ENCODE results near the gene PROX2. TPM values are rescaled to one million over a fixed set of nuclear protein-coding genes. Genes with fewer than 3 reads are reported as not detected.

The PROX2 gene
- total RNA-seq, 1 experiment from 2014 or later = not detected

GRCh38 chr14:74913986-74914573 is 38.1 kb upstream of the PROX2 start:
- intact Hi-C loops (cut with micrococcal nuclease; ENCODE audit: unreplicated experiment) = loop anchor here (1.0 to 2.0 kb wide), 5 partner anchors 27 to 389 kb away; no protein-coding TSS in a partner anchor
- no peak overlapping the region for H3K4me2 ChIP-seq
- no peak for TF ChIP-seq EZH2 (IDR thresholded peaks at IDR 0.05; ENCODE audit: low read depth)
- TF ChIP-seq, protein P1, sequence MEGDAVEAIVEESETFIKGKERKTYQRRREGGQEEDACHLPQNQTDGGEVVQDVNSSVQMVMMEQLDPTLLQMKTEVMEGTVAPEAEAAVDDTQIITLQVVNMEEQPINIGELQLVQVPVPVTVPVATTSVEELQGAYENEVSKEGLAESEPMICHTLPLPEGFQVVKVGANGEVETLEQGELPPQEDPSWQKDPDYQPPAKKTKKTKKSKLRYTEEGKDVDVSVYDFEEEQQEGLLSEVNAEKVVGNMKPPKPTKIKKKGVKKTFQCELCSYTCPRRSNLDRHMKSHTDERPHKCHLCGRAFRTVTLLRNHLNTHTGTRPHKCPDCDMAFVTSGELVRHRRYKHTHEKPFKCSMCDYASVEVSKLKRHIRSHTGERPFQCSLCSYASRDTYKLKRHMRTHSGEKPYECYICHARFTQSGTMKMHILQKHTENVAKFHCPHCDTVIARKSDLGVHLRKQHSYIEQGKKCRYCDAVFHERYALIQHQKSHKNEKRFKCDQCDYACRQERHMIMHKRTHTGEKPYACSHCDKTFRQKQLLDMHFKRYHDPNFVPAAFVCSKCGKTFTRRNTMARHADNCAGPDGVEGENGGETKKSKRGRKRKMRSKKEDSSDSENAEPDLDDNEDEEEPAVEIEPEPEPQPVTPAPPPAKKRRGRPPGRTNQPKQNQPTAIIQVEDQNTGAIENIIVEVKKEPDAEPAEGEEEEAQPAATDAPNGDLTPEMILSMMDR (conservative IDR thresholded peaks at IDR 0.05) = peak; percentile 88
- H3K79me2 ChIP-seq (ENCODE audit: low read depth) = no peaks in the 10 kb centered on the region
- peak; percentile 73 to 82 for DNase-seq
- BruUV-seq (replicated peaks) = no TSS peak
- H2AFZ ChIP-seq = no peak overlapping the region
- H3K27me3 ChIP-seq (ENCODE audit: insufficient read depth, low read depth) = no peaks in the 10 kb centered on the region
- ChIA-PET CTCF (no interaction called here), POLR2A (ENCODE audit: unreplicated experiment) (interaction anchor here (0.6 kb wide), 1 partner anchor 47 kb away, joined by 5 read pairs; no protein-coding TSS in a partner anchor)
- H3K9me2 ChIP-seq (ENCODE audit: insufficient read depth) = no peaks in the 10 kb centered on the region
- no peaks in the 10 kb centered on the region for H3F3A ChIP-seq (ENCODE audit: insufficient read depth, low read depth)
- H3K9me3 ChIP-seq (ENCODE audit: insufficient read depth, low read depth) = no peaks in the 10 kb centered on the region
- H3K27ac ChIP-seq = no peak overlapping the region
- H3K4me3 ChIP-seq = no peak overlapping the region
- peaks cover 8% of the 10 kb centered on the region for H3K4me1 ChIP-seq (replicated peaks; ENCODE audit: insufficient read depth)
- H3K36me3 ChIP-seq (ENCODE audit: low read depth) = no peaks in the 10 kb centered on the region
- no peaks in the 10 kb centered on the region for H4K20me1 ChIP-seq (ENCODE audit: insufficient read depth)

DNA sequence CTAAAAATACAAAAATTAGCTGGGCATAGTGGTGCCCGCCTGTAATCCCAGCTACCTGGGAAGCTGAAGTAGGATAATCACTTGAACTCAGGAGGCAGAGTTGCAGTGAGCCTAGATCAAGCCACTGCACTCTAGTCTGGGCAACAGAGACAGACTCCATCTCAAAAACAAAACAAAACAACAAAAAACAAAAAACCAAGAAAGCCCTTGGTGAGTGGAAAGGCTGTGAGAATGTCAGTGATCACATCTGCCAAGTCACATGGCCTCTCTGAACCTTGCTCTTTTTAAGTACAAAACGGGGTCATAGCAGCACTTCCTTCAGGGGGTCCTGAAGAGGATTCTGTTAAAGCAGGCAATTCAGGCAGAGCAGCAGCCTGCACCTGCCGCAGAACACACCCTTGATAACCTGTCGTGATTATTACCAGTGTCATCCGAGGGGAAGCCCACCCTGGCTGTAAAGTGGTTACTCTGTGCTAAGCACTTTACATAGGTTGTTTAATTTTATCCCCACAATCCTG is 37.5 kb upstream of the PROX2 start:
- H3K9me3 ChIP-seq (ENCODE audit: insufficient read depth, low read depth) = no peaks in the 10 kb centered on the region
- no peaks in the 10 kb centered on the region for H4K20me1 ChIP-seq (ENCODE audit: insufficient read depth)
- POLR2A ChIA-PET (ENCODE audit: unreplicated experiment) = no interaction called here
- intact Hi-C loops (cut with micrococcal nuclease; ENCODE audit: unreplicated experiment) = no loop called here
- no peak for TF ChIP-seq EZH2 (IDR thresholded peaks at IDR 0.05; ENCODE audit: low read depth)
- TF ChIP-seq, protein P1 (conservative IDR thresholded peaks at IDR 0.05) = no peak
- no peaks in the 10 kb centered on the region for H3F3A ChIP-seq (ENCODE audit: insufficient read depth, low read depth)
- no peak overlapping the region for H3K4me3 ChIP-seq
- no peak overlapping the region for H3K27ac ChIP-seq
- H3K36me3 ChIP-seq (ENCODE audit: low read depth) = no peaks in the 10 kb centered on the region
- H2AFZ ChIP-seq = no peak overlapping the region
- no peak for DNase-seq
- BruUV-seq (replicated peaks) = no TSS peak
- no peak overlapping the region for H3K4me2 ChIP-seq
- no peaks in the 10 kb centered on the region for H3K79me2 ChIP-seq (ENCODE audit: low read depth)
- H3K27me3 ChIP-seq (ENCODE audit: insufficient read depth, low read depth) = no peaks in the 10 kb centered on the region
- peaks cover 8% of the 10 kb centered on the region for H3K4me1 ChIP-seq (replicated peaks; ENCODE audit: insufficient read depth)
- CTCF ChIA-PET = interaction anchor here (0.8 kb wide), 1 partner anchor 105 kb away, joined by 9 read pairs; no protein-coding TSS in a partner anchor
- H3K9me2 ChIP-seq (ENCODE audit: insufficient read depth) = no peaks in the 10 kb centered on the region

GRCh38 chr14:74912801-74913200 is 36.9 kb upstream of the PROX2 start:
- H4K20me1 ChIP-seq (ENCODE audit: insufficient read depth) = no peaks in the 10 kb centered on the region
- TF ChIP-seq, protein P1 (conservative IDR thresholded peaks at IDR 0.05) = no peak
- TF ChIP-seq EZH2 (IDR thresholded peaks at IDR 0.05; ENCODE audit: low read depth) = no peak
- no peaks in the 10 kb centered on the region for H3K79me2 ChIP-seq (ENCODE audit: low read depth)
- H3K36me3 ChIP-seq (ENCODE audit: low read depth) = no peaks in the 10 kb centered on the region
- no peak overlapping the region for H3K4me2 ChIP-seq
- peaks cover 4% of the 10 kb centered on the region; the same call in 1 of the 2 replicates for H3F3A ChIP-seq (ENCODE audit: insufficient read depth, low read depth)
- no peaks in the 10 kb centered on the region for H3K9me2 ChIP-seq (ENCODE audit: insufficient read depth)
- peaks cover 8% of the 10 kb centered on the region for H3K4me1 ChIP-seq (replicated peaks; ENCODE audit: insufficient read depth)
- H3K27ac ChIP-seq = no peak overlapping the region
- H3K27me3 ChIP-seq (ENCODE audit: insufficient read depth, low read depth) = no peaks in the 10 kb centered on the region
- POLR2A ChIA-PET (ENCODE audit: unreplicated experiment) = no interaction called here
- BruUV-seq (replicated peaks) = no TSS peak
- no peaks in the 10 kb centered on the region for H3K9me3 ChIP-seq (ENCODE audit: insufficient read depth, low read depth)
- H2AFZ ChIP-seq = no peak overlapping the region
- H3K4me3 ChIP-seq = no peak overlapping the region
- DNase-seq = no peak
- CTCF ChIA-PET = interaction anchor here (0.8 to 1.7 kb wide), 3 partner anchors 52 to 176 kb away, joined by 6 to 12 read pairs (median 9); no protein-coding TSS in a partner anchor
- intact Hi-C loops (cut with micrococcal nuclease; ENCODE audit: unreplicated experiment) = no loop called here
